GM18868 (cell line): Measurements from ENCODE around the gene PNPLA1.

Experiments used
- ATAC-seq: cut with Tn5 transposase; IDR thresholded peaks from one replicate; pipeline ENCODE4 v1.9.1; 2021; ENCODE audit warnings: mild to moderate bottlenecking, moderate library complexity; ENCODE audit not compliant: unreplicated experiment

PNPLA1 gene

DNA sequence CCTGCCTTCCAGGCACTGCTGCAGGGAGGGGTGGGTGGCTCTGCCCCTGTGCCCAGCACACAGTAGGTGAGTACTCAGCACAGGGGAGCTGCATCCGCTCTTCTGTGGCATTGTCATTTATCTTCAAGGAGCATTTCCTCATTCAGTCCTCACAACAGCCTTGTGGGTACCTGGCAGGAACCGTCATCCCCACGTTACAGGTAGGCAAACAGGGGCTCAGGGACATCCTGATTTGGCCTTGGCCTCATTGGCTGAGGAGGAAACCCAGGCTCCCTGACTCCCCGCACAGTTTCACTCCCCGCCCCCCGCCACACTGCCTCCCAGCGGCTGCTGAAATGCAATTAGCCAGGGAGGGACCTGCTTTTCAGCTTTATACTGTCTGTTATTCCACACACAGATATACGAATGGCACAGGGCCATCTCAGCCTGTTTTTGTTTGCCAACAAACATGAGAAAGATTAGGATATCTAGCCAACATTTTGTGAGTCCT is 24.2 kb upstream of the PNPLA1 start:
- ATAC-seq = no peak

DNA sequence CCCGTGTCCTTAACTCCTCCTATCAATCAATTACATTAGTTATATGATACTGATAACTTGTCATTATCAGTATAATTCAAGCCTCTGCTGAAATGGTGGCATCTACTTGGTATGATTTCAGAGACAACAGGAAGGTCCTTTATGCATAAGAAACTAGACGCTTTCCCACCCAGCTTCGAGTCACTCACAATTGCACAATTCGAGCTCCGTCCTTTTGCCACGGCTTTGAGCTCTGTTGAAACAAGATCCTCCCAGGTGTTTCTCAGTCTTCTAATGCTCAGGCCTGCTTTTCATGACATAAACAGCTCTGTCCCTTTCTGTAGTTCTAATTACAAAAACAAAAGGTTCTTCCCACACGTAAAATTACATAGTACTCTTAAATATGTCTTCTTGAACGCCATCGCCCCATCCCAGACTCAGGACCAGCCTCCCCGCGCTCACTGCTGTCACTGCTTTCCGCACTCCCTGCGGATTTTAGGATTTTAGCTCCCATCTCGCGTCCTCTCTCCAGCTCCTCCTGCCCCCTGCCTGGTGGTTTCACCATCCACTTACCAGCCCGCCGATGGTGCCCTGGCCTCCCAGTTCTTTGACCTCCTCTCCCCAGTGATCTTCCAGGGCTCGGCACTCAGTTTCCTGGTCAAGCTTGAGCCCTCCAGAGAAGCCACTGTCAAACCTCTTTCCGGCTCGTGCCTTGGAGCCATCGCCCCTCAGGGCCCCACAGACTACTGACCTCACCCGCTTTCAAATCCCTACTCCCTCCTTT is 23.2 kb upstream of the PNPLA1 start:
- no peak for ATAC-seq

DNA sequence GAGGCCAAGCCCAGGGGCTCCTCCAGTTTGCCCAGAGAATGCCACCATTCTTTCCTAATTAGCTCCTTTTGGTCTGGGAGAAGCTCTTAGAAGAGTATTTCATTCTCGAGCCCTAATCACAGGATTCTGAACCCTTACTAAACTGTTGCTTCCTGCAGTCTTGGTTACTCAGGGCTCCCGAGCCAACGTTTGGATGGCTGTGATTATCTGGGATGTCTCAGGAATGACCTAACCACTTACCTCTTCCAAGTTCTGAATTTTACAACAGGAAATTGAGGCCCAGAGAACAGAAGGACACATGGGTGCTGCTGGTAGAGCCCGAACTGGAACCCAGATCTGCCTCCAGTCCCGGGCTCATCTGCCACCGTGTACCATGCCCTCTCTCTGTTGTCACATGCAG is 22.2 kb upstream of the PNPLA1 start:
- no peak for ATAC-seq

DNA sequence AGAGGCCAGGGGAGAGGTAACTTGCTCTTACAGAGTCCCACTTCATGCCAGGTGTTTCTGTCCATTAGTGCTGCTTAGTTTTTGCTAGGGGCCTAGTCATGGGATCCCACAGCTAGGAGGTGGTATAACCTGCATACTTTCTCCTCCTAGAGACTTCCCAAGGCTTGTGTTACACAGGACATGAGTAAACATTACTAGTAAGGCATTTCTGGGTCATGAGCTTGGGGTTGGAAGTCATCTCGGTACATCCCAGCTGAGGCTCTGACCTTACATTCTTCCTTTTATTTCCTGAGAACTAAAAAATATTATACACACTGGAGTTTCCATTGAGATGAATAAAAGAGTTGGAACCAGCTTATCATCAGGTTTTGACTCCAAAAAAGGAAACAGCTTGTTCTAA is 20.9 kb upstream of the PNPLA1 start:
- no peak for ATAC-seq

DNA sequence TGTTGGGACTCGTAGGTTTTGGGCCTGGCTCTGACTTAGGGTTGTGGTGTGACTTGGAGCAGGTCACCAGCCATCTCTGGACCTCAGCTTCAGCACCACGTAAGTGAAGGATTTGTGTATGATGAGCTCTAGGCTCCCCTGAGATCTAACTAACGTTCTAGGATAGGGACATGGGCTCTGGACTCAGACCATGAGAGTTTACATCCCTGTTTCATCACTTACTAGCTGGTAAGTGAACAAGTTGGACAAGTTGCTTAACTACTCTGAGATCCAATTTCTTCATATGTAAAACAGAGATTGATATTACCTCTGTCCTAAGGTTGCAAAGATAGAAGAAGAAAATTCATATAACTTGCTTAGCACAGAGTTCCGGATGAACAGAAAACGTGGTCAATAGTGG is 20.3 kb upstream of the PNPLA1 start:
- ATAC-seq = no peak

DNA sequence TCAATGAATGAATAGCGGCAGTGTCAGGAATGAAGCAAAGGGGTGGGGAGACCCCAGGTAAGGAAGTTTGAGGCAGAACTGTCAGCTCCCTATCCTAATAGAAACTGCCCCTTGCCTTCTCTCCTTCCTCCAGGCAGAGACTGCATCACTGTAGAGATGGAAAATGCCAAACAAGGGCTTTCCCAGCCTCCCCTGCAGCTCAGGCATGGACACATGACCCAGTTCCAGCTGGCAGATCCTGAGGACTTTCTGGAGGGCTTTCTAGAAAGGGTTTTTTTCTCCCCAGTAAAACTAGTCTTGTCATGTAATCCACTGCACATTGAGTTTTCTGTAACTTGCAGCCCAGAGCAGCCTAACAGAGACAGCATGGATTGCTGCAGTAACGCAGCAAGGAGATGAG is 17.9 kb upstream of the PNPLA1 start:
- no peak for ATAC-seq

DNA sequence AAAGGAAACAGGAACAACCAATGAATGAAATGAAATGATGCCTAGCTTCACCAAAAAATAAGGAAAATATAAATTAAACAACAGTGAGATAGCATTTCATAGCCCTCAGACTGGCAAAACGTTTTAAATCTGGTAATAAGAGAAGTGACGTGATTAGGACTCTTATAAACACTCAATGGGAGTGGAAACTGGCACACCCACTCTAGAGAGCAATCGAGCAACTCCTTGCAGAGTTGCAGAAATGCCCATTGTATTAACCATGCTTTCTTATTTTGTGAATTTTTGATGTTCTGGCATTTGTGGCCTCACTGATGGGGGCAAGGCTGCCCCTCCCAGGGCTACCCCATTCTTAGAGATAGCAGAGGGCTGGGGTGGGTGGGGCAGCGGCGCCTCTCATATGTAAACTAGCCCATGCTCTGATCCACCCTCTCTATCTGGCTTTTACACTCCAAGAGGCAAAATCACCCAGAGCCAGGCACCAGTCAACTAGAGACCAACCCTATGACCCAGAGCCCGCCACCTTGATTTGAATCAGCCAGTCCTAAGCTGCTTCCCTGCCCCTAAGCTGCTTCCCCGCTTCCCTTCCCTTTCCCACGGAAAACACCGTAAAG is 6.4 kb upstream of the PNPLA1 start:
- no peak for ATAC-seq

DNA sequence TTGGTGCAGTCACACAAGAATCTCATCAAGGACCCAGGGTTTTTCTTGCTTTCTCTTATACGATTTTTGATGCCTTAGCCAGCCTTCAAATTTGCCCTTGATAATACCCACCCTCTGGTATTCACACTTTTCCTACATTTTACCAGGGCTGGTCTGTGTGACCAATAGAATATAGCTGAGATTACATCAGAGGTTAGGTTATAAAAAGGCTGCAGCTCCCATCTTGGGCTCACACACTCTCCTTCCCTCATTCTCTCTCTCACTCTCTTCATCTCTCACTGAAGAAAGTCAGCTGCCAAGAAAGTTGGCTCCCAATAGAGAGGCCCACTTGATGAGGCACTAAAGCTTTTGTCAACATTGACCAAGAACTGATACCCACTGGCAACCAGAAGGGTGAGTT is 4.1 kb upstream of the PNPLA1 start:
- ATAC-seq = no peak

DNA sequence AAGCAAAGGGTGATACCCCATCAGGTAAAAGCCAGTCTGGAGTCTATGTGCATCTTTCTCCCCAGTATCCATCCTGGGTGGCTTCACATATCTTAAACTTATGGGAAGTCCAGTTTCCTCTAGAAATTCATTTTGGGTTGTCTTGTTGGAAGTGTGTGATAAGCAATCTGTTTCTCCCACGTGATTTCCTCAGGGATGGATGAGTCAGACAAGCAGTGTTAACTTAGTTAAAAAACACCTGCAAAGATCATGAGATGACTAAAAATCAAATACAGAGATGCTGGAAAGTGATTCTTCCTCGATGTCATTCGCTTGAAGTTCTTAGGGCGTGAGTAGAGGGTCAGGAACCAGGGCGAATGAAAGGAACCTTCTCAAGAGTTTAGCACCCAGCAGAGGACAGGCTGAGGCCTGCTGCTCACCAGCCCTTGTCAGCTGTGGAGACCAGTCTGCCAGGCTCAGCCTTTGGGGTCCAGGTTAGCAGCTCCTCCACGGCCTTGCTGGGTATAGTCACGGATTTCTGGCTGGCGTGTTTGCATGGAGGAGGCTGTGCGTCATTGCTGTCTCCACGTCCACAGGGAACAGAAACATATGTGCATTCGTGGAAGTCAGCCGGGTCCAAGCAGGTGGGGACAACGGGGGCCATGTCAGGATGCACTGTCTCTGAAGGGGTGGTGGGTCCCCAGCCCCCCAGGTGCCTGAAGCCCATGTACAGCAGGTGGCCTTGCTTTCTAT is 2.8 kb upstream of the PNPLA1 start:
- no peak for ATAC-seq

DNA sequence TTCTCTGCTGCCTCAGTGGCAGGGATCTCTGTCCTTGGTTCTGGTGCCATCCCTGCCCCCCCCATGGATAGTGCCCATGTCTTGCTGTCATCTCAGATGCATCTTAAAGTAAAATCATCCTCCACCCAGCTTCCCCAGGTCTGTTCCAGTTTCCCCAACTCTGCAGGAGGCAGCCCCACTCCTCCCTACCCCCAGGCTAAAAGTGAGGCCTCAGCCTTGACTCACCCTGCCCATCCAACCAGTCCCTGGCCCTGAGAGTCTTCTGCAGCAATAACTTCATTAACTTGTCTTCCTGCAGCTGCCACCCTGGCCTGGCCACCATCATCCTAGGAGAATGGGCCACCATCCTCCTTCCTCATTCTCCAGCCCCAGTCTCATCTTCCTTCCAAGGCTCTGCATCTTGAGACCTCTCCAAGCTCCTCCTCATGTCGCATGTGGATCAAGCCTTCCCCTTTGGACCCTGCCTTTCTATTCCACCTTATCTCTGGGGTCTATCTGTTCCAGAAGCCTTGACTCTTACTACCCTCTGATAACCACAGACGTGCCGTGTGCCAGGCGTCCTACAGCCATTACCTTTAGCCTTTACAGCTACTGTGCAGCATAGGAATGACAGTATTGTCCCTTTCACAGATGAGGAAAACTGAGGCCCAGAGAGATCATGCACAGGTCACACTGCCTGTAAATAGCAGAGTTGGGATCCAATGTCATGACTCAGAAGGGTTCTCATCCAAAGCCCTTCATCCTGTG is 2.0 kb upstream of the PNPLA1 start:
- ATAC-seq = no peak

DNA sequence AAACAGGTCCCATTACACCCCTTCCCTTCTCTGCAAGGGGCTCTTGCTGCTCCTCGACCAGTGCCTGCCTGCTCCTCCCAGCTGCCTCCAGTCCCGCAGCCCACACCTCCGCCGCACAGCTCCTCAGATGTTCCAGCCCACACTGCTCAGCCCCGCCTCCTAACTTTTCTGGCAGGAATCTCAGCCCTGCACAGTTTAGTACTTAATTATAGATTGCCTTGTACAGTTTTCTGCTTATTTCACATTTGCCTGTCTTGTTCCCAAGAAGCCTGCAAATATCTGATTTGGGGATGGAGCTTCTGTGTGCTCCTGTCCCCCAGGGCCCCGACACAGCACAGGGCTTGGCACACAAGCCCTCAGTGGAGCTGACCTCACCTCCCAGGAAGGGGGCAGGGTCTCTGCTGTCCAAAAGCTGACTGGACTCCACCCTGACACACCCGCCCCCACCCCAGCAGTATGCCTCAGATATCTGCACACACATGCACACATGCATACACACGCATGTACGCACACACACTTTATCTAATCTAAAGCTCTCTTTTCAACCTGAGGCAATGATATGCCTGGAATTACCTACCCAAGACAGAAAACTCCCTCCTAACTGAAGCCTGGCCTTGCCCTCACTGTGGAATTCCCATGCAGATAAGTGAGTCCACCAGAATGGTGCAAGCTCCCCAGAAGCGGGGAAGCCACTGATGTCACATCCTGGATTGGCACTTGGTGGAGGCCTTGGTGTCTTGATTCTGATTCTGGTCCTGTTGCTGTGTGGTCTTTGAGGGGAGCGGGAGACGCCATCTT is 1.2 kb upstream of the PNPLA1 start:
- ATAC-seq = no peak

DNA sequence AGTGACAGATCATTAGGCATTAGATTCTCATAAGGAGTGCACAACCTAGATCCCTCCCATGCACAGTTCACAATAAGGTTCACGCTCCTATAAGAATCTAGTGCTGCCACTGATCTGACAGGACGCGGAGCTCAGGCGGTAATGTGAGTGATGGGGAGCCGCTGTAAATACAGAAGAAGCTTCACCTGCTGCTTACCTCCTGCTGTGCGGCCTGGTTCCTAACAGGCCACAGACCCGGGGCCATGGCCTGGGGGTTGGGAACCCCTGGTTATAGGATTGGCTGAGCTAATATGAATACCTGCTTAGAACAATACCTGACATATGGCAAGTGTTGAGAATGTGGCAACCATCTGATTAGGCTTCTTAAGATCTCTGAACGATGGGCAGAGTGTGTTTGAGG is 2.4 kb downstream of the PNPLA1 start:
- ATAC-seq = no peak

DNA sequence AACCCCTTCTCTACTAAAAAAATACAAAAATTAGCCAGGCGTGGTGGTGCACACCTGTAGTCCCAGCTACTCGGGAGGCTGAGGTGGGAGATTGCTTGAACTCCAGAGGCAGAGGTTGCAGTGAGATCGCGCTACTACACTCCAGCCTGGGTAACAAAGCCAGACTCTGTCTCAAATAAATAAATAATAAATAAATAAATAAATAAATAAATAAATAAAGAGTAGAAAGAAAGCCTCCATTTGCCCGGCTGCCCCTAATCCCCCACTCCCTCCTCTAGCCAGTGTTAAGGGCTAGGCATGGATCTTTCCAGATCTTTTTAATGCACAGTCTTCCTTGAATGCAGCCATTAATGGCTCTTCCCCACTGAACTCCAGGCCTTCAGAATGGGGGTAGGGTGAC is 3.2 kb downstream of the PNPLA1 start:
- ATAC-seq = no peak

DNA sequence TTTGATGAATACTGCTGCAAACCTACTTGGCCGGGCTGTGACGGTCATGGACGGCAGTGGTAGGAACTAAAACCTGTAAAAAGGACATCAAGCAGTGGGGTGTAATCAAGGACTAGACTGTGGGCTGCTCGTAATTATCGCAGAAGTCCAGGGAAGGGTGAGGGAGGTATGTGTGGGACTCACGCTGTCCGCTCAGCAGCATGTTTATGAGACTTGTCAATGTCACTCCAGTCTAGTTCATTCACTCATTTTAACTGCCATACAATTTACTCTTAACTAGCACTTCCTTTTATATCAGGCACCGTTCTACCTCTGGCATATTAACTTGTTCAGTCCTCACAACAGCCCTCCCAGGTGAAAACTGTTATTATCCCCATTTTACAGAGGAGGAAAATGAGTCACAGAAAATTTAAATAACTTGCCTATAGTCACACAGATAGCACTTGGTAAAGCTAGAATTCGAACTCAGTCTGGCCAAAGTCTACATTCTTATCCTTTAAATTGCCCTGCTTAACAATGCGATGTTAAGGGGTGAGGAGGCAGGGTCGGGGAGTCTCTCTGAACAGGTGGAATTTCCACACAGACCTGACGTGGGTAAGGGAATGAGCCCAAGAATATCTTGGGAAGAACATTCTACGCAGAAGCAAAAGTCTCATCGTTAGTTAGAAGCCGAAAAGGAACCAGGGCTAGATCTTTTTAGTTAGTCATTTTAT is 4.1 kb downstream of the PNPLA1 start:
- no peak for ATAC-seq

DNA sequence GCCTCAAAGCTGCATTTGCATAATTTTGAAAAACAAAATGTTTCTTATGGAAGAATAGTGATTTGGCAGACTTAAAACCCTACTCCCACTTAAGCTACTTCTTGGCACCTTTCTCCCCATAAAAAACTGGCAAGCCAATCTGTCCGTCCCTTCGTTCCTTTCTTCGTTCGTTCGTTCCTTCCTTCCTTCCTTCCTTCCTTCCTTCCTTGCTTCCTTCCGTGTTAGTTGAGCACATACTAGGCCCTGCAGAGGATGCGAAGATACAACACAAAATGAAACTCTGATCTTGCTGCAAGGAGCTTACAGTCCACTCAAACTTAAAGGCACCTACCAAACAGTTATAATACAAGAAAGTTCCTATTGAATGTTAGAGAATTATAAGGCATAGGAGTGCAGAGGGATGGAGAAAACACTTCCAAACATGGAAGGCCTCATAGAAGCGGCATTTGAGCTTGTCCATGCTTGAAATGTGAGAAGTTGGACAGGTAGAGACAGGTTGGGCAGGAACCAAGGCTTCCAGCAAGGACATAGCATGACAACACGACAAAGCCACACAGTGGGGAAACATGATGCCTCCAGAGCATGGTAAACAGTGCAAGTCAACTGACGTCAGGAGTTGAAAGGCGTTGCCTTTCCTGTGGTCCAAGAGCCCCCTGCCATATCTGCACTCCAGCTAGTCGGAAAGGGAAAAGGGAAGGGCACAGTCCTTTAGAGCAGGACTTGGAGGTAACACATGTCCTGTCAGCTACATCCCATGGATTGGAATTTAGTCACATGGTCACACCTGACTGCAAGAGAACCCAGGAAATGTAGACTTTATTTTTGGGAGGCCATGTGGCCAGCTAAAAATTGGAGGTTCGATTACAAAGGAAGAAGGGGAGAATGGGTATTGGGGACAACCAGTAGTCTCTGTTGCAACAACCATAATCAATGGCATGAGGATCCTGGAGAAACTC is 7.0 kb downstream of the PNPLA1 start:
- no peak for ATAC-seq

DNA sequence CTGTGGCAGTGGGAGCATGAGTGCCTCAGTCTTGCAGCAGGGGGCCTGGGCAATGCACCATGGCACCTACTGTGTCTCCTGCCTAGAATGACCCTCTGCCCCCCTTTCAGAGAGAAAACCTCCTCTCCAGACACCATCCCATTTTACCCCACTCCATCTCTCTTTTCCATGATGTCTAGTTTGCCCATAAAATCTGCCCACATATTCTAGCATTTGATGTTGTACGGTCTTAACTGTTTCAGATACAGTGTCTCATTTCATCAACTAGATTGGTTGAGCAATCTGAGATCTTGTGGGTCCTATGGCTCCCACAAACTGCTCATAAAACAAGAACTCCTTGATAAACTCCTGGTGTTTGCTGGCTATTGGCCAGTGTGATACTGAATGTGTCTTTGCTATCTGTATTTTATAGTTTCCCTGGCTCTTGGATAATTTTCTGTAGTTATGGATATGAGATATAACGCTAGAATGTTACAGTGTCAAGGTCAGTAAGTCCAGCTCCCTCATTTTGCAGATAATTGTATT is 8.1 kb downstream of the PNPLA1 start:
- ATAC-seq = no peak

DNA sequence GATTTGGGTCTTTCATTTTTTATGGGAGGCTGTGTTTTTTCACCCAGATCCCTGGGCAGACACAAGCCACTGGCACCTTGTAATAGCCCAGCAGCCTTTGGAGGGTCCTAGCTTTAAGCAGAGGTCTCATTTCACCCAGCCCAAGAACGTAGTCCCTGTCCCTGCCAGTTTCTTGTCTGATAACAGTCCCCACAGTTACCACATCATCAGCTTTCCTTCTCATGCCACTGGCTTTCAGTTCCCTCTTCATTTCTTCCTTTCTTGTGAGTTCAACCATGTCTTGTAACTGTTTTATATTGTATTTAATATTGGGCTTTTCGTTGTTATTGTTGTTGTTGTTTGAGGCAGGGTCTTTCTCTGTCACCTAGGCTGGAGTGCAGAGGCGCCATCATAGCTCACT is 10.6 kb downstream of the PNPLA1 start:
- ATAC-seq = no peak

DNA sequence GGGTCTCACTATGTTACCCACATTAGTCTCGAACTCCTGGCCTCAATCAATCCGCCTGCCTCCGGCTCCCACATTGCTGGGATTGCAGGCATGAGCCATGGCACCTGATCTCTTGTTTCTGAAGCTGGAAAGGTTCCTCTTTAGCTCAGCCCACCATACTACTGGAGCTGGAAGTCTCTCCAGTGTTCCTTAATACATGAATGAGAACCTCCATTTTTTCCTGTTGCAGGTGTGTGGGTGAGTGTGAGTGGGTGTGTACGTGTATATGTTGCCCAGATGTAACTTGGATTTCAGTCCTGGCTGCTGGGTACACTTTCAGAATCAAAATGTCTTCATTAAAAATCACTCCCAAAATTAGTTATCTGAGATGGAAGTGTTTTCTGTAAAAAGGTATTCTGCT is 11.1 kb downstream of the PNPLA1 start:
- ATAC-seq = no peak

DNA sequence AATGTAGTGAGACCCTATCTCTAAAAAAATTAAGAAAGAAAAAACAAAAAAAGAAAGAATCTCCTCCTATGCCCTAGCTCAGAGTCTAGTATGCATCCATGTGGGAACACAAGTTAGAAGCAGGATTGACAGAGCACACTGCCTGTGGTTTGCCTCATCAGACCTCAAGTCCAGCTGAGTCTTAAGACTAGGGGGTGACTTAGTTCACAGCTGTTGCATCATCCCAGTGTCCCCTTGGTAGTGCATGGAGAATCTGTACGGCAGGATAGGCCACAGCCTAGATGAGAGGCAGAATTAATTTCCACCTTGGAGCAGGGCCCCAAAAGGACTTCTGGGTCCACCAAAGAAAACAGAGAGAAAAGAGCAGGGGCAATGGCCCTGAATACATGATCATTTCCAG is 13.7 kb downstream of the PNPLA1 start:
- no peak for ATAC-seq
